Measurements from ENCODE around the gene CSNK1G2. TPM values are rescaled to one million over a fixed set of nuclear protein-coding genes. Genes with fewer than 3 reads are reported as not detected.

Gene CSNK1G2
- 10 to 100 TPM; 44.8 to 52.0 (median 51.1) TPM for total RNA-seq (2021; fragmentation: NEBNext Ultra II Directional; extraction: Animal tissue kit (Norgen Biotek cat#: 25700))
- long read RNA-seq, partial matches to known transcripts, result 7 of 9 reads
- long read RNA-seq, other reads (novel, unspliced or antisense), result 1 of 9 reads

GRCh38 chr19:1941146-1942077, at the start of gene CSNK1G2:
TSS of gene CSNK1G2 (plus strand) at chr19:1941172. CDS start at chr19:1969773, 28,601 bp downstream.
- DNase-seq, result no peak
- no peak for TF ChIP-seq CTCF (IDR thresholded peaks at IDR 0.05)
- H3K27me3 Mint-ChIP-seq (ENCODE audit: insufficient read depth), result peaks cover 4% of the 10 kb centered on the region; the same call in 1 of the 2 replicates
- no peaks in the 10 kb centered on the region for H3K9me3 Mint-ChIP-seq
- no peaks in the 10 kb centered on the region for H3K36me3 Mint-ChIP-seq (ENCODE audit: low read depth)
- H3K4me3 Mint-ChIP-seq, result peak within 1 kb of the TSS; percentile 94
- peaks cover 19% of the 10 kb centered on the region for H3K4me1 Mint-ChIP-seq (ENCODE audit: low read depth)
- peak within 1 kb of the TSS; percentile 98 for H3K27ac Mint-ChIP-seq

GRCh38 chr19:1893791-1894190, 47.2 kb upstream of the CSNK1G2 start:
- H3K36me3 Mint-ChIP-seq (ENCODE audit: low read depth), result no peaks in the 10 kb centered on the region
- H3K4me1 Mint-ChIP-seq (ENCODE audit: low read depth), result peaks cover 7% of the 10 kb centered on the region
- DNase-seq, result no peak
- no peak for TF ChIP-seq CTCF (IDR thresholded peaks at IDR 0.05)
- H3K27ac Mint-ChIP-seq, result no peak overlapping the region
- H3K27me3 Mint-ChIP-seq (ENCODE audit: insufficient read depth), result peaks cover 2% of the 10 kb centered on the region
- no peaks in the 10 kb centered on the region for H3K9me3 Mint-ChIP-seq
- no peak overlapping the region for H3K4me3 Mint-ChIP-seq

GRCh38 chr19:1896508-1896907, 44.5 kb upstream of the CSNK1G2 start:
- DNase-seq, result no peak
- Mint-ChIP-seq H3K27me3 (ENCODE audit: insufficient read depth) (no peaks in the 10 kb centered on the region), H3K9me3 (no peaks in the 10 kb centered on the region)

GRCh38 chr19:1901940-1902404, 39.0 kb upstream of the CSNK1G2 start:
- DNase-seq, result no peak
- H3K27me3 Mint-ChIP-seq (ENCODE audit: insufficient read depth), result no peaks in the 10 kb centered on the region; the same call in 1 of the 2 replicates
- no peak overlapping the region for H3K27ac Mint-ChIP-seq
- no peak for TF ChIP-seq CTCF (IDR thresholded peaks at IDR 0.05)
- H3K9me3 Mint-ChIP-seq, result no peaks in the 10 kb centered on the region
- H3K36me3 Mint-ChIP-seq (ENCODE audit: low read depth), result no peaks in the 10 kb centered on the region; the same call in 1 of the 2 replicates
- peaks cover 12% of the 10 kb centered on the region for H3K4me1 Mint-ChIP-seq (ENCODE audit: low read depth)
- no peak overlapping the region for H3K4me3 Mint-ChIP-seq

More at GRCh38 chr19:1896508-1896907, 44.5 kb upstream of the CSNK1G2 start:
- no peak for TF ChIP-seq CTCF (IDR thresholded peaks at IDR 0.05)
- Mint-ChIP-seq H3K27ac (no peak overlapping the region), H3K4me3 (no peak overlapping the region), H3K36me3 (ENCODE audit: low read depth) (no peaks in the 10 kb centered on the region), H3K4me1 (ENCODE audit: low read depth) (peaks cover 7% of the 10 kb centered on the region)

- Mint-ChIP-seq H3K4me1 (ENCODE audit: low read depth) (peaks cover 6% of the 10 kb centered on the region), H3K4me3 (no peak overlapping the region), H3K9me3 (no peaks in the 10 kb centered on the region), H3K27ac (no peak overlapping the region), H3K36me3 (ENCODE audit: low read depth) (no peaks in the 10 kb centered on the region; the same call in 1 of the 2 replicates), H3K27me3 (ENCODE audit: insufficient read depth) (no peaks in the 10 kb centered on the region; the same call in 1 of the 2 replicates)
- DNase-seq, result no peak
- no peak for TF ChIP-seq CTCF (IDR thresholded peaks at IDR 0.05)
These were observed 38.0 kb upstream of the CSNK1G2 start for GRCh38 chr19:1902923-1903322.
